Breast epithelium (tissue), 3 donors: ENCODE data around the gene ZNF180.

ENCODE experiments used
- CTCF ChIP-seq, 3 donors: fragments of 450-650 bp; IDR thresholded peaks; one replicate each; pipeline ENCODE4 v1.5.1; 2016 to 2017; ENCODE audit warnings: antibody characterized with exemption in 3 of 3, mild to moderate bottlenecking in 3 of 3, moderate library complexity in 3 of 3
- POLR2A ChIP-seq: fragments of 450-650 bp; IDR thresholded peaks from one replicate; pipeline ENCODE4 v1.6.1; 2016; ENCODE audit warnings: antibody characterized with exemption, mild to moderate bottlenecking, moderate library complexity
- POLR2AphosphoS5 ChIP-seq, 3 donors: sonication (generic); formaldehyde crosslinking; IDR thresholded peaks; one replicate each; pipeline ENCODE4 v1.6.1; 2017; ENCODE audit warnings: antibody characterized with exemption in 3 of 3

- TF ChIP-seq CTCF (IDR thresholded peaks at IDR 0.05) = no peak
- TF ChIP-seq POLR2A = no peak
- no peak for TF ChIP-seq POLR2AphosphoS5 (IDR thresholded peaks at IDR 0.05)
Observed at GRCh38 chr19:44527554-44527953, 27.2 kb upstream of the ZNF180 start.
